GM10248 (cell line): ENCODE data around the gene DNASE1.

Experiments
- CTCF ChIA-PET: fragments of 300-600 bp; sonication (Branson Sonifier 250); formaldehyde crosslinking; extraction: SDS; loops from one replicate; lab custom pipeline; 2021; ENCODE audit warnings: antibody characterized with exemption; lab: Yijun Ruan, JAX
- POLR2A ChIA-PET: fragments of 350-650 bp; sonication (Branson Sonifier 250); formaldehyde crosslinking; extraction: SDS; loops from one replicate; lab custom pipeline; 2020; ENCODE audit warnings: antibody characterized with exemption; lab: Yijun Ruan, JAX
- DNase-seq: peaks from one replicate; pipeline ENCODE4 v3.0.0; 2012; ENCODE audit errors: extremely low spot score
- TF ChIP-seq, protein P1 (sequence below): IDR thresholded peaks from 2 replicates; pipeline ENCODE4 v1.5.1; 2012; ENCODE audit warnings: mild to moderate bottlenecking, low read depth; ENCODE audit errors: extremely low read depth, missing control alignments, control extremely low read depth

The DNASE1 gene

DNA sequence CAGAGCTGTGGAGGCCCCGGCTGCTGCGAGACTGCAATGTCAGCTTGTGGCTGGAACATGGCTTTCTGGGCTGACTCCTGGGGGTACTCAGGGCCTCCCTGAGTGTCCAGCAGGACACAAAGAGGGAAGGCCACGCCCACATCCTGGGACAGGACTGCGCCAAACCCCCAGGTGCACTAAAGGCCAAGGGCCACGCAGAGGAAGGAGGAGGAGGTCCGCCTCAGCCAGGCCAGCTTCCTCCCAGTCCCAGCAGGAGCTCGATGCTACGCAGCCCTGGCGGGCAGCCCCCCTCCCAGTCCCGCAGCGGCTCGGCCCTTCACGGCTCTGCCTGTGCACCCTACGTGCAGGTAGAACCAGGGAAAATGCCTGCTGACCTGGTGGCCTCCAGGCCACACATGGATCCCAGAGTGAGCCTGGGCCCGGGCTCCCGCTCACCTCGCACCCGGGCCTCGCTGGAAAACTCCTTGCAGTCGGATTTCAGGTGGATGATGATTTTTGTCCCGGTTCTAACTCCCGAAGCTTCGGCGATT lies 21.2 kb downstream of the DNASE1 start:
- DNase-seq, result no peak
- TF ChIP-seq, protein P1, sequence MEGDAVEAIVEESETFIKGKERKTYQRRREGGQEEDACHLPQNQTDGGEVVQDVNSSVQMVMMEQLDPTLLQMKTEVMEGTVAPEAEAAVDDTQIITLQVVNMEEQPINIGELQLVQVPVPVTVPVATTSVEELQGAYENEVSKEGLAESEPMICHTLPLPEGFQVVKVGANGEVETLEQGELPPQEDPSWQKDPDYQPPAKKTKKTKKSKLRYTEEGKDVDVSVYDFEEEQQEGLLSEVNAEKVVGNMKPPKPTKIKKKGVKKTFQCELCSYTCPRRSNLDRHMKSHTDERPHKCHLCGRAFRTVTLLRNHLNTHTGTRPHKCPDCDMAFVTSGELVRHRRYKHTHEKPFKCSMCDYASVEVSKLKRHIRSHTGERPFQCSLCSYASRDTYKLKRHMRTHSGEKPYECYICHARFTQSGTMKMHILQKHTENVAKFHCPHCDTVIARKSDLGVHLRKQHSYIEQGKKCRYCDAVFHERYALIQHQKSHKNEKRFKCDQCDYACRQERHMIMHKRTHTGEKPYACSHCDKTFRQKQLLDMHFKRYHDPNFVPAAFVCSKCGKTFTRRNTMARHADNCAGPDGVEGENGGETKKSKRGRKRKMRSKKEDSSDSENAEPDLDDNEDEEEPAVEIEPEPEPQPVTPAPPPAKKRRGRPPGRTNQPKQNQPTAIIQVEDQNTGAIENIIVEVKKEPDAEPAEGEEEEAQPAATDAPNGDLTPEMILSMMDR, result no peak
- ChIA-PET POLR2A (no interaction called here), CTCF (interaction anchor here (1.1 kb wide), 2 partner anchors 13 to 16 kb away, joined by 3 read pairs; no protein-coding TSS in a partner anchor)

DNA sequence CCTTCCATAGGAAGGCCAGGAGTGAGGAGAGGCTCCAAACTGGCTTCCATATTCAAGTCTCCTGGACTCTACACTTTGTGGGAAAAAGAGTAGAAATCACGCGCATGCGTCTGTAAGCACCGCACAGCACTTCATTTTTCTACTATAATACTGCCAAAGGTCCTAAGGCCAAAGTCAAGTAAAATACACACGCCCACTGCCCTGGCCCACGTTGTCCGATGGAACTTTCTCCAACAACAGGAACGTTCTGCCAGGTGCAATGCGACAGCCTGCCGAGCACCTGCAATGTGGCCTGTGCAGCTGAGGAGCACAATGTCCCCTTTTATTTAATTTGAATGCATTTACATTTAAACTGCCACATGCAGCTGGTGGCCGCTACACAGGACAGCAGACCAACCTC lies 23.5 kb downstream of the DNASE1 start:
- DNase-seq, result no peak
- TF ChIP-seq, protein P1, result no peak
- ChIA-PET CTCF (interaction anchor here (0.8 to 1.3 kb wide), 3 partner anchors 9 to 24 kb away, joined by 3 to 4 read pairs (median 4); partner anchors contain the start of gene DNASE1), POLR2A (no interaction called here)

GRCh38 chr16:3681206-3681605 lies 26.7 kb downstream of the DNASE1 start:
- POLR2A ChIA-PET, result no interaction called here
- no peak for DNase-seq
- TF ChIP-seq, protein P1, result no peak
- CTCF ChIA-PET, result interaction anchor here (1.6 to 2.0 kb wide), 2 partner anchors 10 to 258 kb away, joined by 3 to 11 read pairs; no protein-coding TSS in a partner anchor

DNA sequence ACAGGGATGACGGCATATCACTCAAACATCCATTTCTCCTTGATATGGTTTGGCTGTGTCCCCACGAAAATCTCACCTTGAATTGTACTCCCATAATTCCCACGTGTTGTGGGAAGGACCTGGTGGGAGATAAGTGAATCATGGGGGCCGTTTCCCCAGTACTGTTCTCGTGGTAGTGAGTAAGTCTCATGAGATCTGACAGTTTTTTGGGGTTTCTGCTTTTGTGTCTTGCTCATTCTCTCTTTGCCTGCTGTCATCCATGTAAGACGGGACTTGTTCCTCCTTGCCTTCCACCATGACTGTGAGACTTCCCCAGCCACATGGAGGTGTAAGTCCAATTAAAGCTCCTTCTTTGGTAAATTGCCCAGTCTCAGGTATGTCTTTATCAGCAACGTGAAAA lies 32.5 kb downstream of the DNASE1 start:
- ChIA-PET POLR2A (no interaction called here), CTCF (interaction anchor here (1.0 to 2.5 kb wide), 3 partner anchors 9 to 567 kb away, joined by 4 to 8 read pairs (median 4); no protein-coding TSS in a partner anchor)
- TF ChIP-seq, protein P1, result no peak
- DNase-seq, result no peak

DNA sequence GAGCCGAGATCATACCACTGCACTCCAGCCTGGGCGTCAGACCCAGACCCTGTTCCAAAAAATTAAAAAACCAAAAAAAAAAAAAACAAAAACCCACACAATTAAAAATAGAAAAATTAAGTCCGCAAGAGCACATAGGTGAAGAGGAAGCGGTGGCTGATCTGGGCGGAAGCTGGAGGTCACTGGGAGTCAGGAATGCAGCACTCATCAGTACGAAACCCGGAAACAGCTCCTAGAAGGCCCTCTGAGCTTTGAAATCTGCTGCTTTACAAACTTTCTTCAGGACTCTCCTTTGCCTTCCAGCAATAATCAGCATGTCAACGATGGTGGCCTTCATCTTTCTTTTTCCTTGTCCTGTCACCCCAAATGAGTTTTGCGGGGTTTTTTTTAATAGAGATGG lies 33.3 kb downstream of the DNASE1 start:
- no peak for DNase-seq
- ChIA-PET CTCF (interaction anchor here (1.0 to 2.5 kb wide), 6 partner anchors 9 to 566 kb away, joined by 3 to 8 read pairs (median 4); no protein-coding TSS in a partner anchor), POLR2A (interaction anchor here (0.6 kb wide), 1 partner anchor 29 kb away, joined by 3 read pairs; the partner anchor contains the start of gene TRAP1)
- TF ChIP-seq, protein P1, result no peak

DNA sequence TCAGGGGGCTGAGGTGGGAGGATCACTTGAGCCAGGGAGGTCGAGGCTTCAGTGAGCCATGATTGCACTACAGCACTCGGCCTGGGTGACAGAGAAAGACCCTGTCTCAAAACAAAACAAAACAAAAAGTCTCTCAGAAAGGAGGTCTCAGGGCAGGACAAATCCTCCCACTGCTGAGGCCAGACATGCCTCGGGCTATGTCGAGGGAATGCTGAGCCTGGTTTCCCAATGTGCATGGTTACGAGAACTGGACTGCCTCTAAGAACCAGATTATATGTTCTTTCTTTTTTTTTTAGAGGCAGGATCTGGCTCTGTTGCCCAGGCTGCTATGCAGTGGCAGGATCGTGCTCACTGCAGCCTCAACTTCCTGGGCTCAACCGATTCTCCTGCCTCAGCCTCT lies 35.2 kb downstream of the DNASE1 start:
- ChIA-PET CTCF (interaction anchor here (0.9 to 3.5 kb wide), 8 partner anchors 8 to 82 kb away, joined by 3 to 29 read pairs (median 4); no protein-coding TSS in a partner anchor), POLR2A (no interaction called here)
- DNase-seq, result no peak
- TF ChIP-seq, protein P1, result no peak
